ENCODE results near the gene EPC1.

EPC1 gene

GRCh38 chr10:32326119-32326518, 20.8 kb downstream of the EPC1 start:
- Histone ChIP-seq H3K27ac (ENCODE audit: low read depth in 2 of 2, low read length in 2 of 2) (no peak overlapping the region), H3K9me3 (ENCODE audit: control insufficient read depth in 2 of 2, low read length in 2 of 2) (no peaks in the 10 kb centered on the region), H3K4me3 (ENCODE audit: low read length in 2 of 2) (no peak overlapping the region), H3K27me3 (ENCODE audit: control insufficient read depth in 2 of 2, insufficient read depth in 2 of 2, low read length in 2 of 2) (no peaks in the 10 kb centered on the region), H3K4me1 (ENCODE audit: control insufficient read depth in 2 of 2, insufficient read depth in 2 of 2, low read length in 2 of 2) (peaks cover 18 to 21% of the 10 kb centered on the region in 2 donors), H3K36me3 (ENCODE audit: control insufficient read depth in 2 of 2, insufficient read depth in 2 of 2, low read length in 2 of 2) (peaks cover 0 to 4% of the 10 kb centered on the region in 2 donors), H3K9ac (ENCODE audit: low read depth in 1 of 2, low read length in 2 of 2) (no peak overlapping the region)

GRCh38 chr10:32323051-32323450, 23.9 kb downstream of the EPC1 start:
- Histone ChIP-seq H3K27ac (ENCODE audit: low read depth in 2 of 2, low read length in 2 of 2) (no peak overlapping the region), H3K27me3 (ENCODE audit: control insufficient read depth in 2 of 2, insufficient read depth in 2 of 2, low read length in 2 of 2) (no peaks in the 10 kb centered on the region), H3K9ac (ENCODE audit: low read depth in 1 of 2, low read length in 2 of 2) (no peak overlapping the region), H3K36me3 (ENCODE audit: control insufficient read depth in 2 of 2, insufficient read depth in 2 of 2, low read length in 2 of 2) (peaks cover 0 to 4% of the 10 kb centered on the region in 2 donors), H3K4me3 (ENCODE audit: low read length in 2 of 2) (no peak overlapping the region), H3K9me3 (ENCODE audit: control insufficient read depth in 2 of 2, low read length in 2 of 2) (no peaks in the 10 kb centered on the region), H3K4me1 (ENCODE audit: control insufficient read depth in 2 of 2, insufficient read depth in 2 of 2, low read length in 2 of 2) (peaks cover 9 to 14% of the 10 kb centered on the region in 2 donors)

DNA sequence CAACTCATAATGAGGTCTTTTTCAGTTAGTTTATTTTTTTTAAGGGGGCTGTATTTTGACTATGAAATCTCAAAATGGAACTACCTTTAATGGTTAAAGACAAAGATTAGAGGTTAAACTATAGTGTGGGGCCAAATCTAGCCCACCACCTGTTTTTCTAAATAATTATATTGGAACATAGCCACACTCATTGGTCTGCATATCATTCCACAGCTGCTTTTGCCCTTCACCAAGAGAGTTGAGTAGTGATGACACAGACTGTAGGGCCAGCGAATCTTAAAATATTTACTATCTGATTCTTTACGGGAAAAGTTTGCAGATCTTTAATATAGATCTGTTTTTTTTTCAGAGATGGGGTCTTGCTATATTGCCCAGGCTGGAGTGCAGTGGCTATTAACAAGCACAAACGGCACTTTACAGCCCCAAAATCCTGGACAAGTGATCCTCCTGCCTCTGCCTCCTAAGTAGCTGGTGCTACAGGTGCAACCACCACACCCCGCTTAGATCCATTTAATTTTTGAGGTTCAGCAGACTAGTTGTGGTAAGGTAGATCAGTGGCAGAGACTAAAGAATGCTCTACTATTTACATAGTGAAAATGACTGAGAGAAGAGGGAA, 25.8 kb downstream of the EPC1 start:
- H3K27ac ChIP-seq (ENCODE audit: low read depth in 2 of 2, low read length in 2 of 2), result no peak overlapping the region
- H3K36me3 ChIP-seq (ENCODE audit: control insufficient read depth in 2 of 2, insufficient read depth in 2 of 2, low read length in 2 of 2), result peaks cover 0 to 4% of the 10 kb centered on the region in 2 donors
- H3K27me3 ChIP-seq (ENCODE audit: control insufficient read depth in 2 of 2, insufficient read depth in 2 of 2, low read length in 2 of 2), result no peaks in the 10 kb centered on the region
- H3K4me3 ChIP-seq (ENCODE audit: low read length in 2 of 2), result no peak overlapping the region
- no peaks in the 10 kb centered on the region for H3K9me3 ChIP-seq (ENCODE audit: control insufficient read depth in 2 of 2, low read length in 2 of 2)
- no peak overlapping the region for H3K9ac ChIP-seq (ENCODE audit: low read depth in 1 of 2, low read length in 2 of 2)
- H3K4me1 ChIP-seq (ENCODE audit: control insufficient read depth in 2 of 2, insufficient read depth in 2 of 2, low read length in 2 of 2), result peaks cover 11 to 12% of the 10 kb centered on the region in 2 donors

GRCh38 chr10:32318476-32318896, 28.5 kb downstream of the EPC1 start:
- Histone ChIP-seq H3K9me3 (ENCODE audit: control insufficient read depth in 2 of 2, low read length in 2 of 2) (no peaks in the 10 kb centered on the region), H3K27ac (ENCODE audit: low read depth in 2 of 2, low read length in 2 of 2) (no peak overlapping the region), H3K36me3 (ENCODE audit: control insufficient read depth in 2 of 2, insufficient read depth in 2 of 2, low read length in 2 of 2) (peaks cover 0 to 4% of the 10 kb centered on the region in 2 donors), H3K9ac (ENCODE audit: low read depth in 1 of 2, low read length in 2 of 2) (no peak overlapping the region), H3K4me1 (ENCODE audit: control insufficient read depth in 2 of 2, insufficient read depth in 2 of 2, low read length in 2 of 2) (peaks cover 9 to 12% of the 10 kb centered on the region in 2 donors), H3K27me3 (ENCODE audit: control insufficient read depth in 2 of 2, insufficient read depth in 2 of 2, low read length in 2 of 2) (no peaks in the 10 kb centered on the region), H3K4me3 (ENCODE audit: low read length in 2 of 2) (no peak overlapping the region)

- Histone ChIP-seq H3K27me3 (ENCODE audit: control insufficient read depth in 2 of 2, insufficient read depth in 2 of 2, low read length in 2 of 2) (no peaks in the 10 kb centered on the region), H3K27ac (ENCODE audit: low read depth in 2 of 2, low read length in 2 of 2) (no peak overlapping the region), H3K9ac (ENCODE audit: low read depth in 1 of 2, low read length in 2 of 2) (no peak overlapping the region), H3K4me3 (ENCODE audit: low read length in 2 of 2) (no peak overlapping the region), H3K36me3 (ENCODE audit: control insufficient read depth in 2 of 2, insufficient read depth in 2 of 2, low read length in 2 of 2) (peaks cover 0 to 4% of the 10 kb centered on the region in 2 donors), H3K9me3 (ENCODE audit: control insufficient read depth in 2 of 2, low read length in 2 of 2) (no peaks in the 10 kb centered on the region), H3K4me1 (ENCODE audit: control insufficient read depth in 2 of 2, insufficient read depth in 2 of 2, low read length in 2 of 2) (peaks cover 8 to 12% of the 10 kb centered on the region in 2 donors)
Measured at GRCh38 chr10:32317795-32318357, 29.1 kb downstream of the EPC1 start.

- Histone ChIP-seq H3K4me3 (ENCODE audit: low read length in 2 of 2) (no peak overlapping the region), H3K9ac (ENCODE audit: low read depth in 1 of 2, low read length in 2 of 2) (no peak overlapping the region), H3K4me1 (ENCODE audit: control insufficient read depth in 2 of 2, insufficient read depth in 2 of 2, low read length in 2 of 2) (peaks cover 8 to 10% of the 10 kb centered on the region in 2 donors), H3K9me3 (ENCODE audit: control insufficient read depth in 2 of 2, low read length in 2 of 2) (no peaks in the 10 kb centered on the region), H3K27ac (ENCODE audit: low read depth in 2 of 2, low read length in 2 of 2) (no peak overlapping the region), H3K27me3 (ENCODE audit: control insufficient read depth in 2 of 2, insufficient read depth in 2 of 2, low read length in 2 of 2) (no peaks in the 10 kb centered on the region), H3K36me3 (ENCODE audit: control insufficient read depth in 2 of 2, insufficient read depth in 2 of 2, low read length in 2 of 2) (peaks cover 2% of the 10 kb centered on the region in 2 donors)
Measured at GRCh38 chr10:32315424-32315823, 31.5 kb downstream of the EPC1 start.

- H3K4me3 ChIP-seq (ENCODE audit: low read length in 2 of 2), result no peak overlapping the region
- H3K27ac ChIP-seq (ENCODE audit: low read depth in 2 of 2, low read length in 2 of 2), result no peak overlapping the region
- H3K4me1 ChIP-seq (ENCODE audit: control insufficient read depth in 2 of 2, insufficient read depth in 2 of 2, low read length in 2 of 2), result peaks cover 8 to 10% of the 10 kb centered on the region in 2 donors
Measured at GRCh38 chr10:32314588-32314987, 32.4 kb downstream of the EPC1 start.

DNA sequence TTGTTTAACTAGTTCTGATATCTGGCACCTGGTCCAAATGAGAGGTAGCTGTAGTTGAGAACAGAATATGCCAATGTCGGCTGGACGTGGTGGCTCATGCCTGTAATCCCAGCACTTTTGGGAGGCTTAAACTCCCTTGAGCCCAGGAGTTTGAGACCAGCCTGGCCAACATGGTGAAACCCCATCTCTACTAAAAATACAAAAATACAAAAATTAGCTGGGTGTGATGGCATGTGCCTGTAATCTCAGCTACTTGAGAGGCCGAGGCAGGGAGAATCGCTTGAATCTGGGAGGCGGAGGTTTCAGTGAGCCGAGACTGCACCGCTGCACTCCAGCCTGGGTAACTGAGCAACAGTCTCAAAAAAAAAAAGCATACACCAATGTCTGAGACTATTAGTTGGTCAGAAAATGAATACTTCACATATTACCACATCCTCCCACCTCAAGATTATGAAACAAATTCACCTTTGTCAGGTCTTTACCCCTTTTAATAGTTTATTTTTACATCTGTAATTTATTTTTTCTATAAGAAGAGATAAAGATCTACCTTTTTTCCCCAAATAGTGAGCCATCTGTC, 38.8 kb downstream of the EPC1 start:
- H3K4me1 ChIP-seq (ENCODE audit: control insufficient read depth in 2 of 2, insufficient read depth in 2 of 2, low read length in 2 of 2), result no peaks in the 10 kb centered on the region
- H3K9ac ChIP-seq (ENCODE audit: low read depth in 1 of 2, low read length in 2 of 2), result no peak overlapping the region
- H3K9me3 ChIP-seq (ENCODE audit: control insufficient read depth in 2 of 2, low read length in 2 of 2), result no peaks in the 10 kb centered on the region
- no peak overlapping the region for H3K4me3 ChIP-seq (ENCODE audit: low read length in 2 of 2)
- no peak overlapping the region for H3K27ac ChIP-seq (ENCODE audit: low read depth in 2 of 2, low read length in 2 of 2)
- H3K36me3 ChIP-seq (ENCODE audit: control insufficient read depth in 2 of 2, insufficient read depth in 2 of 2, low read length in 2 of 2), result peaks cover 13 to 17% of the 10 kb centered on the region in 2 donors
- H3K27me3 ChIP-seq (ENCODE audit: control insufficient read depth in 2 of 2, insufficient read depth in 2 of 2, low read length in 2 of 2), result no peaks in the 10 kb centered on the region

More at GRCh38 chr10:32314588-32314987, 32.4 kb downstream of the EPC1 start:
- H3K9ac ChIP-seq (ENCODE audit: low read depth in 1 of 2, low read length in 2 of 2), result no peak overlapping the region
- no peaks in the 10 kb centered on the region for H3K27me3 ChIP-seq (ENCODE audit: control insufficient read depth in 2 of 2, insufficient read depth in 2 of 2, low read length in 2 of 2)
- H3K9me3 ChIP-seq (ENCODE audit: control insufficient read depth in 2 of 2, low read length in 2 of 2), result no peaks in the 10 kb centered on the region
- H3K36me3 ChIP-seq (ENCODE audit: control insufficient read depth in 2 of 2, insufficient read depth in 2 of 2, low read length in 2 of 2), result peaks cover 2% of the 10 kb centered on the region in 2 donors

- H3K27me3 ChIP-seq (ENCODE audit: control insufficient read depth in 2 of 2, insufficient read depth in 2 of 2, low read length in 2 of 2), result no peaks in the 10 kb centered on the region
- no peaks in the 10 kb centered on the region for H3K4me1 ChIP-seq (ENCODE audit: control insufficient read depth in 2 of 2, insufficient read depth in 2 of 2, low read length in 2 of 2)
- no peak overlapping the region for H3K9ac ChIP-seq (ENCODE audit: low read depth in 1 of 2, low read length in 2 of 2)
- no peaks in the 10 kb centered on the region for H3K9me3 ChIP-seq (ENCODE audit: control insufficient read depth in 2 of 2, low read length in 2 of 2)
- no peak overlapping the region for H3K27ac ChIP-seq (ENCODE audit: low read depth in 2 of 2, low read length in 2 of 2)
- H3K36me3 ChIP-seq (ENCODE audit: control insufficient read depth in 2 of 2, insufficient read depth in 2 of 2, low read length in 2 of 2), result peaks cover 13 to 17% of the 10 kb centered on the region in 2 donors
- no peak overlapping the region for H3K4me3 ChIP-seq (ENCODE audit: low read length in 2 of 2)
Measured at GRCh38 chr10:32307609-32308008, 39.3 kb downstream of the EPC1 start.

GRCh38 chr10:32299354-32299980, 47.5 kb downstream of the EPC1 start:
- no peaks in the 10 kb centered on the region for H3K27me3 ChIP-seq (ENCODE audit: control insufficient read depth in 2 of 2, insufficient read depth in 2 of 2, low read length in 2 of 2)
- no peaks in the 10 kb centered on the region for H3K9me3 ChIP-seq (ENCODE audit: control insufficient read depth in 2 of 2, low read length in 2 of 2)
- H3K4me3 ChIP-seq (ENCODE audit: low read length in 2 of 2), result no peak overlapping the region
- H3K36me3 ChIP-seq (ENCODE audit: control insufficient read depth in 2 of 2, insufficient read depth in 2 of 2, low read length in 2 of 2), result peaks cover 7 to 9% of the 10 kb centered on the region in 2 donors
- no peak overlapping the region for H3K9ac ChIP-seq (ENCODE audit: low read depth in 1 of 2, low read length in 2 of 2)
- no peak overlapping the region for H3K27ac ChIP-seq (ENCODE audit: low read depth in 2 of 2, low read length in 2 of 2)
- no peaks in the 10 kb centered on the region for H3K4me1 ChIP-seq (ENCODE audit: control insufficient read depth in 2 of 2, insufficient read depth in 2 of 2, low read length in 2 of 2)

Data from mucosa of rectum (tissue), 2 donors.